Astrocyte of the spinal cord (primary cell): Measurements from ENCODE around the gene LRRC47.

Experiments used
- DNase-seq: peaks from one replicate; pipeline ENCODE4 v3.0.0; 2011; ENCODE audit warnings: low read depth, low spot score
- H3K4me3 ChIP-seq: 2 replicates; pipeline ENCODE4 v1.5.1; 2011; ENCODE audit warnings: low read depth, mild to moderate bottlenecking, low read length, moderate library complexity
- CTCF ChIP-seq: IDR thresholded peaks from 2 replicates; pipeline ENCODE4 v1.5.1; 2012; ENCODE audit warnings: low read depth, mild to moderate bottlenecking, low read length, inconsistent platforms
- in situ Hi-C: cut with HindIII; loops from 2 replicates; pipeline ENCODE4 v1.10.0; 2017; ENCODE audit warnings: low sequenced_read_pairs

Gene LRRC47

DNA sequence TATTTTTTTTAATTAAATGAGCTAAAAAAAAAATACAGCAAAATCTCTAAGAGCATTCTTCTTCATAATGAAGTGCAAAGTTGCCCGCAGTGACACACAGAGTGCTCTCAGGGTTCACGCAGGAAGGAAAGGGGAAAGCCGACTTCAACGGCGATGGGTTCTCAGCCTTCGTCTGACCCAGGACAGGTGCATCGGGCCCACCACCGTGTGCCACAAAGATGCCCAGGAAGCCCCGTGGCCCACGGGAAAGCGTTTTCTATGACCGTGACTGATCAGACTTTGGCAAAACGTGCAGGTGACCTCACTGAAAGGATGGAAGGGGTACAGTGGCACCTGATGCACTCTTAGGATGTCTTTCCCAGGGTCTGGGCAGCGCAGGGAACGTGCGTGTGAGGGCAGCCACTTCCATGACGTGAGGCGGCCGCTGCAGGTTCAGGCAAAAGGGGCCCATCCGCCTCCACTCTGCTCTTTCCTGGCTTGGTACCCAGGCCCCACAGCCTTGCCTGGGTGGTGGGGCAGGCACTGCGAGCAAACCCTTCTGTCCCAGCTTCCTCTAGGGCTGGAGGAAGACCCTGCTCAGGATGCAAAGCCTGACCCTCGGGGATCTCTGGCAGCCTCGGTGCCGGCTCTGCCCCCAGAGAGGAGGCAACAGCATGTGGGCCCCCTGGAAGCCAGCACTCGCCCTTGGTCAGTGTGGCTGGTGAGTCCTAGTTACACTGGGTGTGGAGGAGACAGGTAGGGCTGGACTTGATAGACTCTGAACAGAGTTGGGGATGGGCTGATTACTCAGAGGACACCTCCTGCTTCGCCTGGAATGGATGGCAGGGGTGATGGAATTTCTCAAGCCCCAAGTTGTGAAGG is 8.3 kb downstream of the LRRC47 start:
- TF ChIP-seq CTCF: no peak
- in situ Hi-C loops: no loop called here
- H3K4me3 ChIP-seq: no peak overlapping the region
- DNase-seq: no peak

DNA sequence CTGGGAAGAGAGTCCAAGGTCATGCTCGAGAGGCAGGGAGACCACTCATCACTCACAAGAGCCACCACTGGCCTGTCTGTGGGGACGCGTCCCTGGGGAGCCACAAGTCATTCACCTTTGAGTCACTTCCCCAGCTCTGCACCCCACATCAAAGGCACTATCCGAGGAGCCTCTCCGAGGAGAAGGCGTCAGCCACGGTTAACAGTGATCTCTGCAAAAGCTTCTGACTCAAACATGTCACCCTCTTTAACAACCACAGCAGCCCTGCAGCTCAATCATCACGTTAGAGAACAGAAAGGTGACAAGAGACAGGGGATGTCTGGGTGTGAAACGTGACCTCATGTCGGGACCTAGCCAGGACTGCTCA is 9.0 kb downstream of the LRRC47 start:
- DNase-seq: no peak
- in situ Hi-C loops: no loop called here
- no peak overlapping the region for H3K4me3 ChIP-seq
- no peak for TF ChIP-seq CTCF

DNA sequence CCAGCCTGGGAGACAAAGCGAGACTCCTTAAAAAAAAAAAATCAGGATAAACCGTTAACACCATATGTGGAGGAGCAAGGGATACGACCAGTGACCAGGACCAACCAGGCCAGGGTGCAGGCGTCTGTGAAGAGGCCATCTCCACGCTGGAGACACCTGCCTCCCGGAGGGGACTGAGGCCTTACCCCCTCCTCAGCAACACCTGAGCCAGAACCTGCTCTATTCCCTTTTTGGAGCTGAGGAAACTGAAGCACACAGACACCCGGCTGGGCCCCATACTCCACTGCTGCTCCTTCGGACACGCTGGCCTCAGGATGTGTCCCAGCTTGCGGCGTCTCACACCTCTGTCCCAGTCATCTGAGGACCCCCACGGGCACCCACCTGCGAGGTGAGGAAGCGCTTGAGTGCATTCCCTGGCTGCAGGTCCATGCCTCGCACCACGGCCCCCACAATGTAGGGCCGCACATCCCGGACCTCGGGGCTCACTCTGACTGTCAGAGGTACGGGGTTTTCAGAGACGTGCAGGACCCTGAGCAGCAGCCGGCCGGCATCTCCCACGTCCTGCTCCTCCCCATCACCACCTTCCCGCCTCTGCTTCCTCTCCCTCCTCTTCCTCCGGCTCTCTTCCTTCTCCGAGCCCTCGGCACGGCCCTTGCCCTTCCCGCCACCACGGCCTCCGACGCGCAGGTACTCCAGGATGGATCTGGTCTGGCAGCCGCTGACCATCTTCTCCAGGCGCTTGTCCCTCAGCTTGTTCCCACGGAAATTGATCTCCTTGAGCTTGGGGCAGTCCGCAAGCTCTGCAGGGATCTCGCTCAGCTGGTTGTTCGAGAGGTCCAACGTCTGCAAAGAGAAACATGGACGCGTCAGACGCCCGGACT is 9.6 kb downstream of the LRRC47 start:
- H3K4me3 ChIP-seq: no peak overlapping the region
- in situ Hi-C loops: no loop called here
- no peak for DNase-seq
- TF ChIP-seq CTCF: no peak

- no peak overlapping the region for H3K4me3 ChIP-seq
- no peak for DNase-seq
- TF ChIP-seq CTCF: peak; percentile 44
- in situ Hi-C loops: no loop called here
Observed at GRCh38 chr1:3785456-3786157, 10.7 kb downstream of the LRRC47 start.

GRCh38 chr1:3785045-3785444 is 11.3 kb downstream of the LRRC47 start:
- no peak for DNase-seq
- no peak overlapping the region for H3K4me3 ChIP-seq
- no peak for TF ChIP-seq CTCF
- in situ Hi-C loops: no loop called here
